ENCODE data around the gene ATP2B2. TPM values are rescaled to one million over a fixed set of nuclear protein-coding genes. Genes with fewer than 3 reads are reported as not detected.
"Not testable (repeated sequence)": the region's sequence is repeated elsewhere in the genome, so short reads cannot be mapped to it uniquely, and the experiment has no call there.

ATP2B2 gene
- total RNA-seq, 4 donors from 2014 or later: 0.31 to 2.9 (median 1.8) TPM

- H3K4me1 ChIP-seq: peaks cover 0 to 6% of the 10 kb centered on the region in 2 donors
- no peak overlapping the region for H3K4me3 ChIP-seq
- H3K27ac ChIP-seq: no peak overlapping the region
- in situ Hi-C loops (cut with MboI; ENCODE audit: low sequenced_read_pairs in 4 of 4) (no loop called here), intact Hi-C loops (cut with DNase I; ENCODE audit: low total_unique reads) (no loop called here)
- no peak for DNase-seq
- no peaks in the 10 kb centered on the region for H3K9me3 ChIP-seq
- H3K36me3 ChIP-seq: peaks cover 0 to 95% of the 10 kb centered on the region in 2 donors
- H3K27me3 ChIP-seq: no peaks in the 10 kb centered on the region
- no peak for TF ChIP-seq CTCF (IDR thresholded peaks at IDR 0.05 in 4 of 5, conservative IDR thresholded peaks at IDR 0.05 in 1 of 5)
- TF ChIP-seq POLR2A (IDR thresholded peaks at IDR 0.05): no peak
- ATAC-seq: no peak
Observed at GRCh38 chr3:10303785-10304184, 201.6 kb downstream of the ATP2B2 start.

GRCh38 chr3:10303105-10303504 is 202.3 kb downstream of the ATP2B2 start:
- in situ Hi-C loops (cut with MboI; ENCODE audit: low sequenced_read_pairs in 4 of 4) (no loop called here), intact Hi-C loops (cut with DNase I; ENCODE audit: low total_unique reads) (no loop called here)
- peaks cover 0 to 91% of the 10 kb centered on the region in 2 donors for H3K36me3 ChIP-seq
- no peaks in the 10 kb centered on the region for H3K9me3 ChIP-seq
- TF ChIP-seq POLR2A (IDR thresholded peaks at IDR 0.05): no peak
- TF ChIP-seq CTCF (IDR thresholded peaks at IDR 0.05 in 4 of 5, conservative IDR thresholded peaks at IDR 0.05 in 1 of 5): no peak
- H3K4me1 ChIP-seq: peaks cover 0 to 6% of the 10 kb centered on the region in 2 donors
- H3K27ac ChIP-seq: no peak overlapping the region
- DNase-seq (no peak), ATAC-seq (no peak)
- no peaks in the 10 kb centered on the region for H3K27me3 ChIP-seq
- no peak overlapping the region for H3K4me3 ChIP-seq

- H3K9me3 ChIP-seq: no peaks in the 10 kb centered on the region
- no peaks in the 10 kb centered on the region for H3K27me3 ChIP-seq
- ATAC-seq (no peak), DNase-seq (no peak)
- intact Hi-C loops (cut with DNase I; ENCODE audit: low total_unique reads): no loop called here
- TF ChIP-seq CTCF (IDR thresholded peaks at IDR 0.05 in 4 of 5, conservative IDR thresholded peaks at IDR 0.05 in 1 of 5) (no peak), POLR2A (IDR thresholded peaks at IDR 0.05) (no peak)
- H3K4me3 ChIP-seq: no peak overlapping the region
- peaks cover 0 to 74% of the 10 kb centered on the region in 2 donors for H3K36me3 ChIP-seq
- peaks cover 0 to under 1% of the 10 kb centered on the region in 2 donors for H3K4me1 ChIP-seq
- H3K27ac ChIP-seq: peak overlapping the region in 1 of 4 donors; percentile 3
- in situ Hi-C loops (cut with MboI; ENCODE audit: low sequenced_read_pairs in 4 of 4): no loop called here
Observed at GRCh38 chr3:10300087-10300486, 205.3 kb downstream of the ATP2B2 start.

- no peak overlapping the region for H3K4me3 ChIP-seq
- no peaks in the 10 kb centered on the region for H3K27me3 ChIP-seq
- peaks cover 0 to 70% of the 10 kb centered on the region in 2 donors for H3K36me3 ChIP-seq
- no peak for ATAC-seq
- DNase-seq: no peak
- no peaks in the 10 kb centered on the region for H3K9me3 ChIP-seq
- H3K4me1 ChIP-seq: no peaks in the 10 kb centered on the region
- in situ Hi-C loops (cut with MboI; ENCODE audit: low sequenced_read_pairs in 4 of 4) (no loop called here), intact Hi-C loops (cut with DNase I; ENCODE audit: low total_unique reads) (no loop called here)
- peak overlapping the region in 1 of 4 donors; percentile 3 for H3K27ac ChIP-seq
- TF ChIP-seq CTCF (IDR thresholded peaks at IDR 0.05 in 4 of 5, conservative IDR thresholded peaks at IDR 0.05 in 1 of 5) (no peak), POLR2A (IDR thresholded peaks at IDR 0.05) (no peak)
Observed at GRCh38 chr3:10299679-10300078, 205.7 kb downstream of the ATP2B2 start.

- Histone ChIP-seq H3K27ac (peak overlapping the region in 1 of 4 donors; percentile 3), H3K27me3 (no peaks in the 10 kb centered on the region), H3K4me1 (no peaks in the 10 kb centered on the region), H3K36me3 (peaks cover 0 to 65% of the 10 kb centered on the region in 2 donors), H3K4me3 (no peak overlapping the region), H3K9me3 (no peaks in the 10 kb centered on the region)
- no peak for ATAC-seq
- in situ Hi-C loops (cut with MboI; ENCODE audit: low sequenced_read_pairs in 4 of 4): no loop called here
- TF ChIP-seq CTCF (IDR thresholded peaks at IDR 0.05 in 4 of 5, conservative IDR thresholded peaks at IDR 0.05 in 1 of 5) (no peak), POLR2A (IDR thresholded peaks at IDR 0.05) (no peak)
- intact Hi-C loops (cut with DNase I; ENCODE audit: low total_unique reads): no loop called here
- DNase-seq: no peak
Observed at GRCh38 chr3:10299175-10299574, 206.2 kb downstream of the ATP2B2 start.

GRCh38 chr3:10298064-10298463 is 207.3 kb downstream of the ATP2B2 start:
- H3K4me1 ChIP-seq; H3K27me3 ChIP-seq; H3K4me3 ChIP-seq; H3K27ac ChIP-seq; DNase-seq; ATAC-seq; intact Hi-C loops (cut with DNase I; ENCODE audit: low total_unique reads); H3K9me3 ChIP-seq; in situ Hi-C loops (cut with MboI; ENCODE audit: low sequenced_read_pairs in 4 of 4): not testable (repeated sequence)
- peaks cover 0 to 54% of the 10 kb centered on the region in 2 donors for H3K36me3 ChIP-seq
